ENCODE data around the gene TOMM7.
"Not testable (repeated sequence)": the region's sequence is repeated elsewhere in the genome, so short reads cannot be mapped to it uniquely, and the experiment has no call there.

Gene TOMM7

DNA sequence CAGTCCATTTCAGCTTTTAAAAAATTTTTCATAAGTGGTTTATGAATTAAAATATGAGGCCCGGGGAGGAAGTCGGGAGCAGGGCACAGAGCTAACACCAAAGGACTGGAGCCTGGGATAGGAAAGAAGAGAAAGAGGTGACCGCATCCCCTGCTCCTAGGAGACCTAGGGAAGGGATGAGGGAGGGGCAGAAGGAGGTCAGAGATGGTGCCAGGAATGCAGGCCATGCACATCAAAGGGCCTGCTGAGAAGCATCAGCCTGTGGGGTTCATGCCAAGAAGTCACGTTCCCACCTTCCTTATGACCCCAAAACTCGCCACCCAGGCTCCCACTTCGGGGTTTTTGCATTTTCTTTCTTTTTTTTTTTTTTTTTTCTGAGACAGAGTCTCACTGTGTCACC is 14.7 kb upstream of the TOMM7 start:
- in situ Hi-C loops (cut with MboI; ENCODE audit: low sequenced_read_pairs, unreplicated experiment), result no loop called here
- TF ChIP-seq, protein P1, sequence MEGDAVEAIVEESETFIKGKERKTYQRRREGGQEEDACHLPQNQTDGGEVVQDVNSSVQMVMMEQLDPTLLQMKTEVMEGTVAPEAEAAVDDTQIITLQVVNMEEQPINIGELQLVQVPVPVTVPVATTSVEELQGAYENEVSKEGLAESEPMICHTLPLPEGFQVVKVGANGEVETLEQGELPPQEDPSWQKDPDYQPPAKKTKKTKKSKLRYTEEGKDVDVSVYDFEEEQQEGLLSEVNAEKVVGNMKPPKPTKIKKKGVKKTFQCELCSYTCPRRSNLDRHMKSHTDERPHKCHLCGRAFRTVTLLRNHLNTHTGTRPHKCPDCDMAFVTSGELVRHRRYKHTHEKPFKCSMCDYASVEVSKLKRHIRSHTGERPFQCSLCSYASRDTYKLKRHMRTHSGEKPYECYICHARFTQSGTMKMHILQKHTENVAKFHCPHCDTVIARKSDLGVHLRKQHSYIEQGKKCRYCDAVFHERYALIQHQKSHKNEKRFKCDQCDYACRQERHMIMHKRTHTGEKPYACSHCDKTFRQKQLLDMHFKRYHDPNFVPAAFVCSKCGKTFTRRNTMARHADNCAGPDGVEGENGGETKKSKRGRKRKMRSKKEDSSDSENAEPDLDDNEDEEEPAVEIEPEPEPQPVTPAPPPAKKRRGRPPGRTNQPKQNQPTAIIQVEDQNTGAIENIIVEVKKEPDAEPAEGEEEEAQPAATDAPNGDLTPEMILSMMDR (IDR thresholded peaks at IDR 0.05; ENCODE audit: borderline replicate concordance, control extremely low read depth, extremely low read depth, insufficient read depth, missing control alignments), result no peak
- DNase-seq (ENCODE audit: low spot score), result no peak

DNA sequence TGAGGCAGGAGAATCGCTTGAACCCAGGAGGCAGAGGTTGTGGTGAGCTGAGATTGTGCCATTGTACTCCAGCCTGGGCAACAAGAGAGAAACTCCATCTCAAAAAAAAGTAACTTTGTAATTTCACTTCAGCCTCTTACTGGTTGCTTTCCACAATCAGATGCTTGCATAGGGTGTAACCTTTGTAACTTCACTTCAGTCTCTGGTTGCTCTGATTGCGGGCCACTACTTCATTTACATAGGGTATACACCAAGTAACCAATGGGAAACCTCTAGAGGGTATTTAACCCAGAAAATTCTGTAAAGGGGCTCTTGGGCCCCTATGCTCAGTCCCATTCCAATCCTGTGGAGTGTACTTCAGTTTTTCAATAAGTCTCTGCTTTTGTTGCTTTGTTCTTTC is 13.9 kb upstream of the TOMM7 start:
- in situ Hi-C loops (cut with MboI; ENCODE audit: low sequenced_read_pairs, unreplicated experiment); DNase-seq (ENCODE audit: low spot score): not testable (repeated sequence)

GRCh38 chr7:22833957-22834356 is 11.3 kb upstream of the TOMM7 start:
- in situ Hi-C loops (cut with MboI; ENCODE audit: low sequenced_read_pairs, unreplicated experiment), result no loop called here
- TF ChIP-seq, protein P1 (IDR thresholded peaks at IDR 0.05; ENCODE audit: borderline replicate concordance, control extremely low read depth, extremely low read depth, insufficient read depth, missing control alignments), result no peak
- no peak for DNase-seq (ENCODE audit: low spot score)

- no peak for DNase-seq (ENCODE audit: low spot score)
- in situ Hi-C loops (cut with MboI; ENCODE audit: low sequenced_read_pairs, unreplicated experiment), result no loop called here
- TF ChIP-seq, protein P1 (IDR thresholded peaks at IDR 0.05; ENCODE audit: borderline replicate concordance, control extremely low read depth, extremely low read depth, insufficient read depth, missing control alignments), result no peak
These were observed 10.6 kb upstream of the TOMM7 start for GRCh38 chr7:22833113-22833855.

- no peak for DNase-seq (ENCODE audit: low spot score)
- TF ChIP-seq, protein P1 (IDR thresholded peaks at IDR 0.05; ENCODE audit: borderline replicate concordance, control extremely low read depth, extremely low read depth, insufficient read depth, missing control alignments), result no peak
- in situ Hi-C loops (cut with MboI; ENCODE audit: low sequenced_read_pairs, unreplicated experiment), result no loop called here
These were observed 9.8 kb upstream of the TOMM7 start for GRCh38 chr7:22832401-22832800.

DNA sequence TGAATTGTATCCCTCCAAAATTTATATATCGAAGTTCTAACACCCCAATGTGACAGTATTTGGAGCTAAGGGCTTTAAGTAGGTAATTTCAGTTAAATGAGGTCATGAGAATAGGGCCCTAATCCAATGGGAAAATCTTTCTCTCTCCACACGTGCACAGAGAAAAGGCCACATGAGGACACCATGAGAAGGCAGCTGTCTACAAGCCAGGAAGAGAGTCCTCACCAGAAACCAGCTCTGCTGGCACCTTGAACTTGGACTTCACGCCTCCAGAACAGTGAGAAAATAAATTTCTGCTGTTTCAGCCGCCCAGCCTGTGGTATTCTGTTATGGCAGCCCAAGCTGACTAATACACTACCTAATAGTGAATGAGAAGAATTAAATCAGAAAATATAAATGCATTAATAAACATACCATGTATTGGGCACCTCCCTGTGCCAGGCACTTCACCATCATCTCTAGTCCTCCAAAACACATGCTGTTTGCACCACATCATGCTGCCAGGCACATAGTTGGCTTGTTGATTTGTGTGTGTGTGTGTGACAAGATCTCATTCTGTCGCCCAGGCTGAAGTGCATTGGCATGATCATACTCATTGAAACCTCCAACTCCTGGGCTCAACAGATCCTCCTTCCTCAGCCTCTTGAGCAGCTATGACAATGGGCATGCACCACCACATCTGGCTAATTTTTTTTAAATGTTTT is 9.1 kb upstream of the TOMM7 start:
- TF ChIP-seq, protein P1 (IDR thresholded peaks at IDR 0.05; ENCODE audit: borderline replicate concordance, control extremely low read depth, extremely low read depth, insufficient read depth, missing control alignments), result no peak
- in situ Hi-C loops (cut with MboI; ENCODE audit: low sequenced_read_pairs, unreplicated experiment), result no loop called here

GRCh38 chr7:22827563-22827962 is 4.9 kb upstream of the TOMM7 start:
- DNase-seq (ENCODE audit: low spot score), result no peak
- in situ Hi-C loops (cut with MboI; ENCODE audit: low sequenced_read_pairs, unreplicated experiment), result no loop called here
- TF ChIP-seq, protein P1 (IDR thresholded peaks at IDR 0.05; ENCODE audit: borderline replicate concordance, control extremely low read depth, extremely low read depth, insufficient read depth, missing control alignments), result no peak

More for the DNA sequence above, 9.1 kb upstream of the TOMM7 start:
- no peak for DNase-seq (ENCODE audit: low spot score)
